ENCODE results near the gene TBXAS1.

GRCh38 chr7:139798892-139799291 is 30.2 kb upstream of the TBXAS1 start:
- TF ChIP-seq CTCF (IDR thresholded peaks at IDR 0.05): no peak
- TF ChIP-seq USF2 (IDR thresholded peaks at IDR 0.05): no peak
- no peak for TF ChIP-seq NPAS2 (CRISPR knock-in tag; IDR thresholded peaks at IDR 0.05; ENCODE audit: borderline replicate concordance)
- no peak for TF ChIP-seq CHD2 (IDR thresholded peaks at IDR 0.05; ENCODE audit: low read length, partially characterized antibody)
- no peak for TF ChIP-seq POLR2A (IDR thresholded peaks at IDR 0.05; ENCODE audit: low read length)
- TF ChIP-seq FOSL2 (IDR thresholded peaks at IDR 0.05): no peak
- no peak for TF ChIP-seq FOSL2 (CRISPR knock-in tag; IDR thresholded peaks at IDR 0.05)
- TF ChIP-seq ESRRA (IDR thresholded peaks at IDR 0.05; ENCODE audit: borderline replicate concordance, low read length): no peak
- no peak for TF ChIP-seq EHMT2 (IDR thresholded peaks at IDR 0.05; ENCODE audit: low read depth)
- TF ChIP-seq EP300 (IDR thresholded peaks at IDR 0.05): no peak
- no peak for TF ChIP-seq MAZ (IDR thresholded peaks at IDR 0.05; ENCODE audit: borderline replicate concordance, low read depth, low read length)
- TF ChIP-seq MYC (IDR thresholded peaks at IDR 0.05; ENCODE audit: borderline replicate concordance, low read length): no peak
- no peak for TF ChIP-seq SMC3 (IDR thresholded peaks at IDR 0.05)
- no peak for TF ChIP-seq RFX5 (IDR thresholded peaks at IDR 0.05)
